Endothelial cell of umbilical vein (primary cell): ENCODE measurements around the gene SMARCD3. TPM values are rescaled to one million over a fixed set of nuclear protein-coding genes. Genes with fewer than 3 reads are reported as not detected.

ENCODE experiments used
- BruUV-seq: library from RNA; stranded (reverse); fragments of 400-500 nt; replicated peaks from 2 replicates; lab custom pipeline; 2021; lab: Mats Ljungman, UMichigan
- CTCF ChIA-PET: fragments of 300-600, 350-600 bp; sonication (Branson Sonifier 250); formaldehyde crosslinking; loops from one replicate; lab custom pipeline; 2021; ENCODE audit warnings: antibody characterized with exemption, inconsistent platforms; lab: Charles Lee
- POLR2A ChIA-PET: fragments of 300-600, 350-600 bp; sonication (Branson Sonifier 250); formaldehyde crosslinking; loops from one replicate; lab custom pipeline; 2021; ENCODE audit warnings: antibody characterized with exemption, inconsistent platforms; lab: Charles Lee
- DNase-seq: peaks from one replicate; pipeline ENCODE4 v3.0.0-alpha.2; 2011; ENCODE audit warnings: low read depth, low spot score
- FAIRE-seq: peaks from 2 replicates; lab custom pipeline; 2011; peaks lifted over from hg19 to GRCh38; lab: Jason Lieb, UNC
- H2AFZ ChIP-seq: 2 replicates; pipeline ENCODE4 v1.6.0; 2012; ENCODE audit warnings: low read depth, low read length, control low read depth, inconsistent platforms
- H3K27ac ChIP-seq: 2 replicates; pipeline ENCODE4 v1.5.1; 2011; ENCODE audit warnings: low read depth, mild to moderate bottlenecking, control low read depth, low read length, moderate library complexity; ENCODE audit not compliant: insufficient read depth
- H3K27me3 ChIP-seq, 2 experiments: 2 replicates each; pipeline versions ENCODE4 v1.6.0 to v1.6.1; 2011; ENCODE audit warnings: low read length in 2 of 2, mixed read lengths in 1 of 2; ENCODE audit not compliant: control insufficient read depth in 2 of 2, insufficient read depth in 2 of 2
- H3K36me3 ChIP-seq, 2 experiments: 2 replicates in 1 of 2; 3 replicates in 1 of 2; pipeline ENCODE4 v1.5.1; 2011; ENCODE audit warnings: low read length in 2 of 2, mild to moderate bottlenecking in 1 of 2, moderate library complexity in 1 of 2; ENCODE audit not compliant: control insufficient read depth in 2 of 2, insufficient read depth in 2 of 2; ENCODE audit errors: extremely low read depth in 1 of 2
- H3K4me1 ChIP-seq: 3 replicates; pipeline ENCODE4 v1.5.1; 2011; ENCODE audit warnings: mild to moderate bottlenecking, low read length; ENCODE audit not compliant: control insufficient read depth, insufficient read depth; ENCODE audit errors: extremely low read depth
- H3K4me2 ChIP-seq: 2 replicates; pipeline ENCODE4 v1.6.1; 2011; ENCODE audit warnings: low read length, control low read depth, mixed read lengths; ENCODE audit not compliant: insufficient read depth
- H3K4me3 ChIP-seq, 3 experiments: fragments of 200-600 bp in 1 of 3; sonication (generic), shearing (Covaris generic) in 1 of 3; replicated peaks in 1 of 3; 2 replicates each; pipeline ENCODE4 v1.5.1; 2011 to 2016; ENCODE audit warnings: control low read depth in 3 of 3, low read length in 3 of 3, mild to moderate bottlenecking in 2 of 3, inconsistent platforms in 1 of 3, low read depth in 1 of 3, moderate library complexity in 1 of 3; ENCODE audit not compliant: insufficient read depth in 1 of 3
- H3K79me2 ChIP-seq: 2 replicates; pipeline ENCODE4 v1.6.0; 2012; ENCODE audit warnings: low read length, inconsistent platforms; ENCODE audit not compliant: control insufficient read depth, insufficient read depth
- H3K9ac ChIP-seq: replicated peaks from 2 replicates; pipeline ENCODE3; 2011; ENCODE audit warnings: low read length, control low read depth; ENCODE audit not compliant: insufficient read depth; ENCODE audit errors: extremely low read depth
- H3K9me1 ChIP-seq: replicated peaks from 3 replicates; pipeline ENCODE4 v1.6.0; 2011; ENCODE audit warnings: mild to moderate bottlenecking, low read length; ENCODE audit not compliant: control insufficient read depth, insufficient read depth; ENCODE audit errors: extremely low read depth
- H3K9me3 ChIP-seq: replicated peaks from 2 replicates; pipeline ENCODE4 v1.5.1; 2012; ENCODE audit warnings: low read length, inconsistent platforms; ENCODE audit not compliant: control insufficient read depth, insufficient read depth
- H4K20me1 ChIP-seq: replicated peaks from 2 replicates; pipeline ENCODE3; 2011; ENCODE audit warnings: mild to moderate bottlenecking, low read length; ENCODE audit not compliant: control insufficient read depth, insufficient read depth; ENCODE audit errors: extremely low read depth
- CTCF ChIP-seq, 2 donors: IDR thresholded peaks; 1 replicate in 1 of 2; 2 replicates in 1 of 2; pipeline ENCODE4 v1.5.1; 2011; ENCODE audit warnings: low read length in 2 of 2, mild to moderate bottlenecking in 2 of 2, moderate library complexity in 2 of 2, control low read depth in 1 of 2, inconsistent platforms in 1 of 2, low read depth in 1 of 2; ENCODE audit not compliant: insufficient read depth in 1 of 2; ENCODE audit errors: extremely low read depth in 1 of 2
- EZH2 ChIP-seq: IDR thresholded peaks from 2 replicates; pipeline ENCODE4 v1.6.1; 2012; ENCODE audit warnings: borderline replicate concordance, low read depth, mild to moderate bottlenecking, moderate library complexity, low read length, inconsistent platforms; ENCODE audit not compliant: severe bottlenecking
- FOS ChIP-seq: IDR thresholded peaks from 2 replicates; pipeline ENCODE4 v1.6.1; 2011; ENCODE audit warnings: mild to moderate bottlenecking, low read length, moderate library complexity, borderline replicate concordance; ENCODE audit not compliant: insufficient read depth
- GATA2 ChIP-seq: IDR thresholded peaks from 2 replicates; pipeline ENCODE4 v1.7.0; 2011; ENCODE audit warnings: low read depth, mild to moderate bottlenecking, moderate library complexity, mixed read lengths, low read length; ENCODE audit not compliant: insufficient read length, insufficient read depth
- JUN ChIP-seq: IDR thresholded peaks from 2 replicates; pipeline ENCODE4 v1.6.1; 2011; ENCODE audit warnings: borderline replicate concordance, low read depth; ENCODE audit not compliant: insufficient read length, insufficient read depth
- MAX ChIP-seq: IDR thresholded peaks from 2 replicates; pipeline ENCODE4 v1.6.1; 2011; ENCODE audit not compliant: insufficient read depth, insufficient read length
- MYC ChIP-seq: IDR thresholded peaks from one replicate; pipeline ENCODE4 v1.6.1; 2011; ENCODE audit warnings: mild to moderate bottlenecking, low read depth, low read length
- POLR2A ChIP-seq: IDR thresholded peaks from 2 replicates; pipeline ENCODE4 v1.6.1; 2012; ENCODE audit warnings: low read depth, mild to moderate bottlenecking, control low read depth, low read length
- POLR2AphosphoS5 ChIP-seq: IDR thresholded peaks from 2 replicates; pipeline ENCODE4 v1.6.1; 2012; ENCODE audit warnings: low read depth, mild to moderate bottlenecking, control low read depth, low read length, moderate library complexity; ENCODE audit not compliant: insufficient read depth
- dilution Hi-C: fragments of 300-500 bp; cut with MboI; formaldehyde crosslinking; loops from one replicate; pipeline ENCODE4 v1.15.0; 2019; ENCODE audit warnings: low sequenced_read_pairs; ENCODE audit not compliant: extremely low pct_ligation_motif_present
- intact Hi-C: fragments of 100-400 bp; cut with micrococcal nuclease; formaldehyde crosslinking; loops from one replicate; pipeline ENCODE4 v1.10.0; 2022
- polyA plus RNA-seq, 4 experiments: library from polyadenylated mRNA; depleted of rRNA in 3 of 4; stranded (reverse) in 3 of 4; unstranded in 1 of 4; fragments of >200 nt; gene quantifications; 2 replicates each; pipeline versions ENCODE4 v1.2.1 to v1.2.3, GENCODE V29; 2011 to 2012; ENCODE audit warnings: missing spikeins in 1 of 4
- total RNA-seq: library from RNA; stranded (reverse); gene quantifications from 2 replicates; pipeline ENCODE4 v1.2.3, GENCODE V29; 2021

SMARCD3 gene
- total and polyA plus RNA-seq, 2 donors (not counting 3 experiments of a cell fraction or from before 2014, with no cell fraction given), result 6.1 to 8.5 TPM

GRCh38 chr7:151231080-151231479, 17.4 kb downstream of the SMARCD3 start:
- POLR2A ChIA-PET, result no interaction called here

More at GRCh38 chr7:151231080-151231479, 17.4 kb downstream of the SMARCD3 start:
- no peaks in the 10 kb centered on the region for H3K9me1 ChIP-seq
- no peak for TF ChIP-seq POLR2AphosphoS5
- no peak for TF ChIP-seq MYC
- no peak for TF ChIP-seq EZH2
- TF ChIP-seq POLR2A, result no peak
- TF ChIP-seq GATA2, result no peak
- no peak for TF ChIP-seq CTCF (IDR thresholded peaks at IDR 0.05; ENCODE audit: extremely low read depth in 1 of 2, insufficient read depth in 1 of 2, low read depth in 1 of 2, low read length in 2 of 2)
- TF ChIP-seq MAX, result no peak
- TF ChIP-seq FOS, result no peak
- no peak for TF ChIP-seq JUN
- H3K27me3 ChIP-seq, result no peaks in the 10 kb centered on the region
- DNase-seq, result no peak
- BruUV-seq, result no TSS peak
- H3K9me3 ChIP-seq, result no peaks in the 10 kb centered on the region
- CTCF ChIA-PET, result interaction anchor here (1.7 to 6.3 kb wide), 2 partner anchors 13 to 107 kb away, joined by 4 to 52 read pairs; no protein-coding TSS in a partner anchor
- no peak overlapping the region for H3K9ac ChIP-seq
- FAIRE-seq, result no peak
- no peak overlapping the region for H2AFZ ChIP-seq
- dilution Hi-C loops, result no loop called here
- H3K4me3 ChIP-seq, result no peak overlapping the region
- H3K4me1 ChIP-seq, result peaks cover 23% of the 10 kb centered on the region
- intact Hi-C loops, result no loop called here
- H3K36me3 ChIP-seq, result peaks cover 3 to 11% of the 10 kb centered on the region in 2 experiments
- no peak overlapping the region for H3K27ac ChIP-seq
- H3K4me2 ChIP-seq, result no peak overlapping the region
- H4K20me1 ChIP-seq, result no peaks in the 10 kb centered on the region
- peaks cover 42% of the 10 kb centered on the region for H3K79me2 ChIP-seq
